ENCODE results near the gene TNRC6C.
"Not testable (repeated sequence)": the region's sequence is repeated elsewhere in the genome, so short reads cannot be mapped to it uniquely, and the experiment has no call there.

The TNRC6C gene

GRCh38 chr17:77974396-77974795, 15.9 kb downstream of the TNRC6C start (continued):
- TF ChIP-seq POU6F1 (CRISPR knock-in tag; IDR thresholded peaks at IDR 0.05; ENCODE audit: borderline replicate concordance, low read depth): no peak
- no peak for TF ChIP-seq ZC3H10 (CRISPR knock-in tag; IDR thresholded peaks at IDR 0.05)
- no peak for TF ChIP-seq ISL1 (CRISPR knock-in tag; IDR thresholded peaks at IDR 0.05)
- TF ChIP-seq SNAI2 (CRISPR knock-in tag; IDR thresholded peaks at IDR 0.05): no peak
- TF ChIP-seq GLIS3 (CRISPR knock-in tag; IDR thresholded peaks at IDR 0.05): no peak
- TF ChIP-seq TCF4 (CRISPR knock-in tag; IDR thresholded peaks at IDR 0.05; ENCODE audit: borderline replicate concordance): no peak
- no peak for TF ChIP-seq ZNF70 (CRISPR knock-in tag; IDR thresholded peaks at IDR 0.05)

GRCh38 chr17:77982430-77982829, 23.9 kb downstream of the TNRC6C start:
- ATAC-seq: not testable (repeated sequence)

- no peak for ATAC-seq
- TF ChIP-seq ARNTL (CRISPR knock-in tag; IDR thresholded peaks at IDR 0.05; ENCODE audit: borderline replicate concordance, low read depth) (no peak), CSRNP3 (CRISPR knock-in tag; IDR thresholded peaks at IDR 0.05) (no peak)
Measured at GRCh38 chr17:77990301-77990700, 31.8 kb downstream of the TNRC6C start.

- not testable (repeated sequence) for ATAC-seq
Measured at GRCh38 chr17:77993735-77994134, 35.2 kb downstream of the TNRC6C start.

GRCh38 chr17:77995146-77995852, 36.8 kb downstream of the TNRC6C start:
- peak; percentile 75; the same call in 2 of the 3 replicates for ATAC-seq
- TF ChIP-seq ZC3H10 (CRISPR knock-in tag; IDR thresholded peaks at IDR 0.05) (no peak), CSRNP3 (CRISPR knock-in tag; IDR thresholded peaks at IDR 0.05) (no peak), GLIS3 (CRISPR knock-in tag; IDR thresholded peaks at IDR 0.05) (no peak), ZNF565 (CRISPR knock-in tag; conservative IDR thresholded peaks at IDR 0.05; ENCODE audit: low read depth) (no peak), ZFP3 (CRISPR knock-in tag; IDR thresholded peaks at IDR 0.05) (no peak), ZFP30 (CRISPR knock-in tag; IDR thresholded peaks at IDR 0.05) (no peak), PATZ1 (CRISPR knock-in tag; IDR thresholded peaks at IDR 0.05; ENCODE audit: borderline replicate concordance) (no peak), ZNF70 (CRISPR knock-in tag; IDR thresholded peaks at IDR 0.05) (no peak), TCF4 (CRISPR knock-in tag; IDR thresholded peaks at IDR 0.05; ENCODE audit: borderline replicate concordance) (no peak), ZNF8 (CRISPR knock-in tag; IDR thresholded peaks at IDR 0.05) (no peak), RARB (CRISPR knock-in tag; IDR thresholded peaks at IDR 0.05) (no peak), ISL1 (CRISPR knock-in tag; IDR thresholded peaks at IDR 0.05) (no peak), PPARA (CRISPR knock-in tag; IDR thresholded peaks at IDR 0.05; ENCODE audit: borderline replicate concordance) (no peak), CREB5 (CRISPR knock-in tag; IDR thresholded peaks at IDR 0.05; ENCODE audit: low read depth) (no peak), POU6F1 (CRISPR knock-in tag; IDR thresholded peaks at IDR 0.05; ENCODE audit: borderline replicate concordance, low read depth) (no peak), ARNTL (CRISPR knock-in tag; IDR thresholded peaks at IDR 0.05; ENCODE audit: borderline replicate concordance, low read depth) (no peak), SNAI2 (CRISPR knock-in tag; IDR thresholded peaks at IDR 0.05) (no peak), TSHZ2 (CRISPR knock-in tag; IDR thresholded peaks at IDR 0.05) (no peak), ESRRG (CRISPR knock-in tag; IDR thresholded peaks at IDR 0.05) (no peak)

All from SK-N-SH treated with all-trans-retinoic acid at 6 μM for 48 hours (cell line).